Uterus (tissue), 2 donors: ENCODE results near the gene PASK.

Source experiments
- CTCF ChIP-seq, 4 experiments: fragments of 200-600 bp in 2 of 4; fragments of 450-650 bp in 2 of 4; sonication (generic) in 2 of 4; IDR thresholded peaks; one replicate each; pipeline ENCODE4 v1.5.1; 2016 to 2019; ENCODE audit warnings: antibody characterized with exemption in 4 of 4, mild to moderate bottlenecking in 2 of 4, moderate library complexity in 1 of 4
- POLR2A ChIP-seq, 2 donors: fragments of 450-650 bp; IDR thresholded peaks; one replicate each; pipeline ENCODE4 v1.6.1; 2016; ENCODE audit warnings: antibody characterized with exemption in 2 of 2, mild to moderate bottlenecking in 1 of 2, moderate library complexity in 1 of 2

GRCh38 chr2:241138471-241138870 lies 10.8 kb downstream of the PASK start:
- TF ChIP-seq CTCF (IDR thresholded peaks at IDR 0.05), result no peak
- no peak for TF ChIP-seq POLR2A (IDR thresholded peaks at IDR 0.05)
